ENCODE data around the gene FHOD3.

DNA sequence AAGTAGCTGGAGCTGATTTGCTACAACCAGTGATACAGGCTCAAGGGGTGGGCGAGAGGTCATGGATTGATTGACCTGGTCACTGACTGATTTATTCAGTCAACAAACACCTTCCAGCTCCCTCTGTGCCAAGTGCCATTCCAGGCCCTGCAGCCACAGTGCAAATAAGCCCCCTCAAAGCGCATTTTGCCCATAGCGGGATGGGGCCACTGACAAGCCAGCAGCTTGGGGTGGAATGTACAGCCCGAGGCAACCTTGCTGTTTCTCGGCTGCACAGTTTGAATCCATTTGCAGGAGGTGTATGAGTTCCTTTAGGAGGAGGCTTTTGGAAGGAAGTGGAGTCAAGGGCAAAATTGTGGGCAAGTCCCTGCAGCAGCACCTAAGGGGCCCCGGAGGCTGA, 296.1 kb downstream of the FHOD3 start:
- TF ChIP-seq POLR2A (IDR thresholded peaks at IDR 0.05; ENCODE audit: low read depth, low read length) (no peak), POLR2AphosphoS5 (IDR thresholded peaks at IDR 0.05; ENCODE audit: low read depth, low read length) (no peak), TAF1 (IDR thresholded peaks at IDR 0.05; ENCODE audit: borderline replicate concordance, low read depth, low read length) (no peak)

Data from GM12892 (cell line).